Inferior parietal cortex (tissue), 1 donor: ENCODE measurements around the gene BRAP.
"Not testable (repeated sequence)": the region's sequence is repeated elsewhere in the genome, so short reads cannot be mapped to it uniquely, and the experiment has no call there.

Experiments used
- DNase-seq: peaks from one replicate; pipeline ENCODE4 v3.0.0-alpha.2; 2016; ENCODE audit errors: extremely low spot score

Gene BRAP

GRCh38 chr12:111685811-111686573 is at the start of gene BRAP, which contains the start of gene ACAD10:
TSS of gene BRAP (minus strand) at chr12:111685956. CDS start at chr12:111685792, 164 bp downstream.
TSS of gene ACAD10 (plus strand) at chr12:111686053. CDS start at chr12:111692710, 6,657 bp downstream.
- DNase-seq: peak; percentile 97

GRCh38 chr12:111733340-111733915 is 47.7 kb upstream of the BRAP start:
- DNase-seq: no peak

GRCh38 chr12:111732786-111733185 is 47.0 kb upstream of the BRAP start:
- no peak for DNase-seq

GRCh38 chr12:111730420-111730819 is 44.7 kb upstream of the BRAP start:
- DNase-seq: no peak

- DNase-seq: no peak
These were observed 43.0 kb upstream of the BRAP start for GRCh38 chr12:111728795-111729194.

- not testable (repeated sequence) for DNase-seq
These were observed 38.0 kb upstream of the BRAP start for GRCh38 chr12:111723646-111724360.

- DNase-seq: no peak
These were observed 34.7 kb upstream of the BRAP start for GRCh38 chr12:111720457-111720856.

GRCh38 chr12:111719316-111719715 is 33.6 kb upstream of the BRAP start:
- DNase-seq: not testable (repeated sequence)

- no peak for DNase-seq
These were observed 29.5 kb upstream of the BRAP start for GRCh38 chr12:111715279-111715678.

GRCh38 chr12:111706145-111706544 is 20.4 kb upstream of the BRAP start:
- DNase-seq: no peak

- no peak for DNase-seq
These were observed 19.9 kb upstream of the BRAP start for GRCh38 chr12:111705672-111706071.

GRCh38 chr12:111699962-111700361 is 14.2 kb upstream of the BRAP start:
- no peak for DNase-seq

GRCh38 chr12:111693818-111694217 is 8.1 kb upstream of the BRAP start:
- no peak for DNase-seq

GRCh38 chr12:111692575-111693210 is 6.9 kb upstream of the BRAP start:
- DNase-seq: no peak

GRCh38 chr12:111691262-111691661 is 5.5 kb upstream of the BRAP start:
- DNase-seq: no peak

GRCh38 chr12:111687952-111688351 is 2.2 kb upstream of the BRAP start:
- no peak for DNase-seq

- no peak for DNase-seq
These were observed 1.5 kb upstream of the BRAP start for GRCh38 chr12:111687255-111687654.

GRCh38 chr12:111686574-111687105 is 884 bp upstream of the BRAP start:
- no peak for DNase-seq

GRCh38 chr12:111685322-111685810 is 390 bp downstream of the BRAP start:
- no peak for DNase-seq

GRCh38 chr12:111684485-111685198 is 1.1 kb downstream of the BRAP start:
- DNase-seq: not testable (repeated sequence)

- no peak for DNase-seq
These were observed 8.6 kb downstream of the BRAP start for GRCh38 chr12:111677186-111677585.
